ENCODE data around the gene THSD4. TPM values are rescaled to one million over a fixed set of nuclear protein-coding genes. Genes with fewer than 3 reads are reported as not detected.
"Not testable (repeated sequence)": the region's sequence is repeated elsewhere in the genome, so short reads cannot be mapped to it uniquely, and the experiment has no call there.

THSD4 gene
- total RNA-seq, 2 experiments from 2014 or later: 0.08 TPM; not detected in 1

GRCh38 chr15:71313806-71314205 is 198.5 kb downstream of the THSD4 start:
- no peaks in the 10 kb centered on the region for H3K27me3 Mint-ChIP-seq
- POLR2A ChIA-PET: no interaction called here
- no peaks in the 10 kb centered on the region for H3K36me3 Mint-ChIP-seq (ENCODE audit: low read depth)
- no peak for DNase-seq
- H3K4me1 Mint-ChIP-seq: no peaks in the 10 kb centered on the region
- no peak overlapping the region for H3K4me3 Mint-ChIP-seq
- no peak overlapping the region for H3K27ac Mint-ChIP-seq
- CTCF ChIA-PET: interaction anchor here (0.6 kb wide), 1 partner anchor 70 kb away, joined by 3 read pairs; no protein-coding TSS in a partner anchor
- peaks cover 6% of the 10 kb centered on the region for H3K9me3 Mint-ChIP-seq

DNA sequence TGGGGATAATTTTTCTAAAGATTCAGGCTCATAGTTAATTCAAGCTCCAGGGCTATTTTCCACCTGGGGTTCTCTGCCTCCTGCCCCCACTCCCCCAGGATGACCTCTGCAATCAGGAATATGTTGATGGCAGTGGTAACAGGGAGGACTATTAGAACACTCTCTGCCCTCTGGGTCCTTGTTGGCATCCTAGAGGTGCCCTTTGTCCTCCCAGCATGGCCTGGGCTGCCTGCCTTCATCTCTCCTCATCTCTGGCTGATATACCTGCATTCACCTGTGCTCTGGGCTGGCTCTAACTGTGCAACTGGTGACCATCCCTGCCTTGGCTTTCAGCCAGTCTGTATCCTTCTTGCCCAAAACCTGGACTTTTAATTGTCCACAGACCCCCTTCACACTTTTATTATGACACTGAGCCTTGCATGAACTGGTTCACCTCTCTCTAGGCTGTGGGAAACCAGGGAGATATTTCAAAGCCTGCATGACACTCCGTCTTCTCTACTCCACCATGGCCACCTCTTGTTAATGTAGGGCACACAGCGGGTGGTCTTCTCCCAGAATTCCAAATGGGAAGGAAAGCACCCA is 199.8 kb downstream of the THSD4 start:
- H3K4me1 Mint-ChIP-seq: no peaks in the 10 kb centered on the region
- no peak for DNase-seq
- H3K27ac Mint-ChIP-seq: no peak overlapping the region
- CTCF ChIA-PET: no interaction called here
- peaks cover 8% of the 10 kb centered on the region for H3K9me3 Mint-ChIP-seq
- H3K36me3 Mint-ChIP-seq (ENCODE audit: low read depth): no peaks in the 10 kb centered on the region
- no peak overlapping the region for H3K4me3 Mint-ChIP-seq
- no peaks in the 10 kb centered on the region for H3K27me3 Mint-ChIP-seq
- POLR2A ChIA-PET: no interaction called here

GRCh38 chr15:71316911-71317310 is 201.6 kb downstream of the THSD4 start:
- no peak for DNase-seq
- ChIA-PET CTCF (no interaction called here), POLR2A (no interaction called here)
- H3K36me3 Mint-ChIP-seq (ENCODE audit: low read depth): no peaks in the 10 kb centered on the region
- H3K4me3 Mint-ChIP-seq: no peak overlapping the region
- no peaks in the 10 kb centered on the region for H3K27me3 Mint-ChIP-seq
- peaks cover 10% of the 10 kb centered on the region for H3K9me3 Mint-ChIP-seq
- no peak overlapping the region for H3K27ac Mint-ChIP-seq
- H3K4me1 Mint-ChIP-seq: no peaks in the 10 kb centered on the region

DNA sequence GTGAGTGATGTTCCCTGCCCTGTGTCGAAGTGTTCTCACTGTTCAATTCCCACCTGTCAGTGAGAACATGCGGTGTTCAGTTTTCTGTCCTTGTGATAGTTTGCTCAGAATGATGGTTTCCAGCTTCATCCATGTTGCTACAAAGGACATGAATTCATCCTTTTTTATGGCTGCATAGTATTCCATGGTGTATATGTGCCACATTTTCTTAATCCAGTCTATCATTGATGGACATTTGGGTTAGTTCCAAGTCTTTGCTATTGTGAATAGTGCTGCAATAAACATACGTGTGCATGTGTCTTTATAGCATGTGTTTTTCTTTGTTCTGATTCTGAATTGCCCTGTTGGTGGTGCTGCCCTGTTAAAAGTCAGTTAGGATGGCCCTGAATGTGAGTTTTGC is 204.2 kb downstream of the THSD4 start:
- POLR2A ChIA-PET; H3K9me3 Mint-ChIP-seq; H3K27ac Mint-ChIP-seq; DNase-seq; H3K4me3 Mint-ChIP-seq; H3K4me1 Mint-ChIP-seq; H3K27me3 Mint-ChIP-seq; CTCF ChIA-PET; H3K36me3 Mint-ChIP-seq (ENCODE audit: low read depth): not testable (repeated sequence)

DNA sequence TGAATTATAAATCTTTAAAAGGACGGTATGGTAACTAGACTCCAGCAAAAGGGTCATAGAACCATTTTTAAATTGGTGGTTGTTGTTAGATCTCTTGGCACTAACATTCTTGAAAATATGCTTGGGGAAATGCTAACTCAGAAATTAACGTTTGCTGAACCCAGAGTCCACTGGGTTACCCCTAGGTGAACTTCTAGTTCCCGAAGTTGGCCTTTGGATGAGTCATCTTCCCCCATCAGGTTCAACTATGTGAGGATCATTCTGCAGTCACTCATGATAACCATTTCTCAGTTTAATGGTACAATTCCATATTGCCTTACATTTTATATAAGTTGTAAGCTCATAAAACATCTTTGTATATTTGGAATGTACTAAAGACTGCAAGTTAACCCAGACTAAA is 204.7 kb downstream of the THSD4 start:
- peaks cover 3% of the 10 kb centered on the region for H3K27me3 Mint-ChIP-seq
- ChIA-PET POLR2A (interaction anchor here (1.1 kb wide), 1 partner anchor 125 kb away, joined by 3 read pairs; no protein-coding TSS in a partner anchor), CTCF (no interaction called here)
- H3K4me3 Mint-ChIP-seq: no peak overlapping the region
- peaks cover 10% of the 10 kb centered on the region for H3K9me3 Mint-ChIP-seq
- H3K36me3 Mint-ChIP-seq (ENCODE audit: low read depth): no peaks in the 10 kb centered on the region
- no peaks in the 10 kb centered on the region for H3K4me1 Mint-ChIP-seq
- no peak overlapping the region for H3K27ac Mint-ChIP-seq
- DNase-seq: no peak

DNA sequence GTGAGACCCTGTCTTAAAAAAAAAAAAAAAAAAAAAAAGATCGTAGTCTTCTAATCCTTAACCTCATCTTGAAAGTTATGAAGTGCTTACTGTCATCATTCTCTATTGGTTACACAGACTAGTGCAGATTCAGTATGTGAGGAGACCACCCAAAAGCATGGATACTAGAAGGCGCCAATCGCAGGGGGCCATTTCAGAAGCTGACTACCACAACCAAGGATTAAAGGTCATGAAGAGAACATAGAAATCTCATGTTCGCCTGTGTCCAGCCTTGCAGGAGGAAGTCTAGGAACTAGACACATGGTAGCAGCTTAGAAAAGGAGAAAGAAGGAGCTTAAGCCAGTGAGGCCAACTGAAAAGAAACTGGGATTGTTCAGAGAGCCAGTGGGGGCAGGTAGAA is 207.8 kb downstream of the THSD4 start:
- Mint-ChIP-seq H3K4me3 (no peak overlapping the region), H3K9me3 (peaks cover 7% of the 10 kb centered on the region), H3K36me3 (ENCODE audit: low read depth) (no peaks in the 10 kb centered on the region), H3K27ac (no peak overlapping the region), H3K4me1 (no peaks in the 10 kb centered on the region), H3K27me3 (peaks cover 3% of the 10 kb centered on the region)
- ChIA-PET POLR2A (no interaction called here), CTCF (no interaction called here)
- no peak for DNase-seq

- Mint-ChIP-seq H3K4me1 (no peaks in the 10 kb centered on the region), H3K4me3 (no peak overlapping the region), H3K27me3 (peaks cover 3% of the 10 kb centered on the region), H3K27ac (no peak overlapping the region), H3K9me3 (peaks cover 4% of the 10 kb centered on the region), H3K36me3 (ENCODE audit: low read depth) (no peaks in the 10 kb centered on the region)
- CTCF ChIA-PET: no interaction called here
- DNase-seq: no peak
- POLR2A ChIA-PET: no interaction called here
Observed at GRCh38 chr15:71323584-71323983, 208.3 kb downstream of the THSD4 start.

GRCh38 chr15:71325481-71325880 is 210.2 kb downstream of the THSD4 start:
- Mint-ChIP-seq H3K4me3 (no peak overlapping the region), H3K27me3 (peaks cover 3% of the 10 kb centered on the region), H3K27ac (no peak overlapping the region), H3K9me3 (no peaks in the 10 kb centered on the region), H3K36me3 (ENCODE audit: low read depth) (no peaks in the 10 kb centered on the region), H3K4me1 (peaks cover 6% of the 10 kb centered on the region)
- ChIA-PET CTCF (no interaction called here), POLR2A (no interaction called here)
- no peak for DNase-seq

DNA sequence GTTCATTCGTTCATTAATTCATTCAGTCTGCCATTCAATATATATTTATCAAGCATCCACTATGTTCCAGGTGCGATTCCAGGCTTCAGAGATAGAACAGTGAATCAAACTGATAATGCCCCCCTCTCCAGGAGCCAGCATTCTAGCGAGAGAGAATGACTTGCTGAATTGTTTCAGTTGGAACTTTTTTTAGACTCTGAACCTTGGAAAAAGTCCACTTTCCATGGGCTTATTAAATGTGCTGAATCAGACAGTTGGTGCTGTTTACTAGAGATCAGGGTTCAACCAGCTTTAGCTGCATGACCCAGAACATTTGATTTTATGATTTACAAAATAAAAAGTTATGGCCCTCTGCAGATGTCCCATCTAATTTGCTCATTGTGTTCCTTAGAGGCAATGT is 213.2 kb downstream of the THSD4 start:
- no peak overlapping the region for H3K4me3 Mint-ChIP-seq
- ChIA-PET CTCF (no interaction called here), POLR2A (no interaction called here)
- DNase-seq: no peak
- H3K27me3 Mint-ChIP-seq: peaks cover 3% of the 10 kb centered on the region
- H3K36me3 Mint-ChIP-seq (ENCODE audit: low read depth): no peaks in the 10 kb centered on the region
- peaks cover 8% of the 10 kb centered on the region for H3K4me1 Mint-ChIP-seq
- H3K27ac Mint-ChIP-seq: no peak overlapping the region
- no peaks in the 10 kb centered on the region for H3K9me3 Mint-ChIP-seq

GRCh38 chr15:71329041-71329440 is 213.8 kb downstream of the THSD4 start:
- ChIA-PET CTCF (no interaction called here), POLR2A (no interaction called here)
- no peaks in the 10 kb centered on the region for H3K9me3 Mint-ChIP-seq
- H3K4me3 Mint-ChIP-seq: no peak overlapping the region
- no peak for DNase-seq
- H3K27me3 Mint-ChIP-seq: peaks cover 3% of the 10 kb centered on the region
- no peak overlapping the region for H3K27ac Mint-ChIP-seq
- no peaks in the 10 kb centered on the region for H3K36me3 Mint-ChIP-seq (ENCODE audit: low read depth)
- H3K4me1 Mint-ChIP-seq: peaks cover 14% of the 10 kb centered on the region

GRCh38 chr15:71329497-71330260 is 214.4 kb downstream of the THSD4 start:
- H3K27ac Mint-ChIP-seq: no peak overlapping the region
- no peaks in the 10 kb centered on the region for H3K9me3 Mint-ChIP-seq
- ChIA-PET CTCF (no interaction called here), POLR2A (no interaction called here)
- DNase-seq: no peak
- no peaks in the 10 kb centered on the region for H3K36me3 Mint-ChIP-seq (ENCODE audit: low read depth)
- H3K27me3 Mint-ChIP-seq: no peaks in the 10 kb centered on the region
- no peak overlapping the region for H3K4me3 Mint-ChIP-seq
- H3K4me1 Mint-ChIP-seq: peaks cover 20% of the 10 kb centered on the region

DNA sequence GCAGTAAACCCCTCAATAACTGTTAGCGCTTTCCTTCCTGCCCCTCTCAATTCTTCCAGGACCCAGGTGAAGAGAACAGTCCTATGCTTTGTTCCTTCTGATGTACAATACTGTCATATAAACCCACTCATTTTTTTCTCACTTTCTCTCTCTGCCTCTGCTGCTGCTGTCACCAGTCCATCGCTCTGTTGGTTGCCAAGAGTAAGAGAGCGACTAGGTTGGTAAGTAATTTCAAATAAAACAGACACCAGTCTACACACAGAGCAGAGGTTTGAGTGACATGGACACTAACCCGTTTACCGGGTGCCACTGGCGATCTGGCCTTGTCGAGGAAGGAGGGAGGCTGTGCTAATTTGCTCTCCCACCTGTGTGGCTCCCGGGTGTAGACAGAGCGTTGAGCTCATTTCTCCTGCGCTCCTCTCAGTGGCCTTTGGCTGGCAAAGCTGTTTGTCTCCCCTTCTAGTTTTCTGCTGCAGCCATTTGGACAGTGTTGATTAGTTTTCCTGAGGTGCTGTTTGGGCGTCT is 215.4 kb downstream of the THSD4 start:
- ChIA-PET POLR2A (no interaction called here), CTCF (no interaction called here)
- no peak for DNase-seq
- H3K4me1 Mint-ChIP-seq: peaks cover 20% of the 10 kb centered on the region
- H3K4me3 Mint-ChIP-seq: no peak overlapping the region
- H3K27ac Mint-ChIP-seq: no peak overlapping the region
- no peaks in the 10 kb centered on the region for H3K27me3 Mint-ChIP-seq
- H3K36me3 Mint-ChIP-seq (ENCODE audit: low read depth): no peaks in the 10 kb centered on the region
- H3K9me3 Mint-ChIP-seq: no peaks in the 10 kb centered on the region

DNA sequence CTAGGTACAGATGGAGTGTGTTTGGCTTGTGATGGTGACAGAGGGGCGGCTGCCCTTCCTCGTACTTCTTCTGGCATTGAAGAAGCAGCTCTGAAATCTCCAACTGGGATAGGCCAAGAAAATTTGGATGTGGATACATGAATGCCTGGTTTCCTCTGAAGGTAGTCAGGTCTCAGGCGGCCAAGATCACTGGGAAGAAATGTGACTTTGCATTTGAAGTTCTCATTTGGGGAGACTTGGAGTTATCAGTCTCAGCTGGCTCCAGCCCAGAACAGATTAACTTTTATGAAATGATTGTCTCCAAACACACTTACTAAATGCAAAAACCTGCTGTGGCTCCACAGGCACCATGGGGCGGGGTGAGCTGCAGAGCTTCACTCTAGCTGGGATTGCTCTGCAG is 215.9 kb downstream of the THSD4 start:
- H3K27ac Mint-ChIP-seq: no peak overlapping the region
- no peak overlapping the region for H3K4me3 Mint-ChIP-seq
- CTCF ChIA-PET: no interaction called here
- H3K27me3 Mint-ChIP-seq: no peaks in the 10 kb centered on the region
- H3K9me3 Mint-ChIP-seq: no peaks in the 10 kb centered on the region
- H3K36me3 Mint-ChIP-seq (ENCODE audit: low read depth): no peaks in the 10 kb centered on the region
- POLR2A ChIA-PET: no interaction called here
- DNase-seq: no peak
- H3K4me1 Mint-ChIP-seq: peaks cover 20% of the 10 kb centered on the region

- H3K27ac Mint-ChIP-seq: no peak overlapping the region
- no peaks in the 10 kb centered on the region for H3K36me3 Mint-ChIP-seq (ENCODE audit: low read depth)
- no peaks in the 10 kb centered on the region for H3K27me3 Mint-ChIP-seq
- no peak overlapping the region for H3K4me3 Mint-ChIP-seq
- ChIA-PET POLR2A (no interaction called here), CTCF (interaction anchor here (1.3 kb wide), 1 partner anchor 54 kb away, joined by 3 read pairs; no protein-coding TSS in a partner anchor)
- H3K4me1 Mint-ChIP-seq: peaks cover 20% of the 10 kb centered on the region
- no peak for DNase-seq
- no peaks in the 10 kb centered on the region for H3K9me3 Mint-ChIP-seq
Observed at GRCh38 chr15:71332431-71333004, 217.2 kb downstream of the THSD4 start.
